Suppressor macrophage treated with lipopolysaccharide for 1 hour (primary cell): ENCODE data around the gene FAM240A.
"Not testable (repeated sequence)": the region's sequence is repeated elsewhere in the genome, so short reads cannot be mapped to it uniquely, and the experiment has no call there.

Experiments
- DNase-seq, 3 donors: peaks; one replicate each; pipeline ENCODE4 v3.0.0-alpha.2; 2020 to 2022

FAM240A gene

DNA sequence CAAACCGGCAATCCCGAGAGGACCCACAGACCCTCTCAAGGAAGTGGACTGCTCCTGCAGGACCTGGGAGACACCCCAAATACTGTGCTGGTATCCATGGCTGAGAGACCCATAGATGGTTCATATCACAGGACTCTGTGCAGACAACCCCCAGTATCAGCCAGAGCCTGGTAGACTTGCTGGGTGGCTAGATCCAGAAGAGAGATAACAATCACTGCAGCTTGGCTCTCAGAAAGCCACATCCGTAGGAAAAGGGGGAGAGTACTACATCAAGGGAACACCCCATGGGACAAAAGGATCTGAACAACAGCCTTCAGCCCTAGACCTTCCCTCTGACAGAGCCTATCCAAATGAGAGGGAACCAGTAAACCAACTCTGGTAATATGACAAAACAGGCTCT lies 25.1 kb upstream of the FAM240A start:
- DNase-seq = not testable (repeated sequence)

DNA sequence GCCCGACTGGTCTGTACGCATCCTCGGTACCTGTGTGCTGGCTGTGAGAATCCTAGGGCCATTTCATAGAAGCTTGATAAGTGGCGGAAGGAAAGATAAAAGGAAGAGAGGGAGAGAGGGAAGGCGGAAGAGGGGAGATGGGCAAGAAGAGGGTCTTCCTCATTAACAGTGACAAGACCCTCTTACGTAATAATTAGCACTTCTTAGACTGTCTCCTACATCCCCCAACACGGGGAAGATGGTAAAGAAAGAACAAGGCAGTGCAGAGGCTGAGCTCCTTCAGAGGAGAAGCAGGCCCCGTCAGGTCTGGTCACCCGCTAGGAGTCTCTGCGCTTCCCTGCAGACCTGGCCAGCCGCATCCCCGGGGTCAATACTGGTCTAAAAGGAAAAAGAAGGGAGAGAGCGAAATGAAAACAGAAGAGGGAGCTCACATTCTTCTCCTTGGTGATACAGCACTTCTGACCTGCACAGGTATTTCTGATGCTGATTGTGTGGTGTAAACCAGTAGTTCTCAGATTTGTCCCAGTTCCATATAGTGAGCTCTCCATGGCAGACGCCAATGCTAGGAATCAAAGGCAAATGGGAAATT lies 19.0 kb upstream of the FAM240A start:
- no peak for DNase-seq

DNA sequence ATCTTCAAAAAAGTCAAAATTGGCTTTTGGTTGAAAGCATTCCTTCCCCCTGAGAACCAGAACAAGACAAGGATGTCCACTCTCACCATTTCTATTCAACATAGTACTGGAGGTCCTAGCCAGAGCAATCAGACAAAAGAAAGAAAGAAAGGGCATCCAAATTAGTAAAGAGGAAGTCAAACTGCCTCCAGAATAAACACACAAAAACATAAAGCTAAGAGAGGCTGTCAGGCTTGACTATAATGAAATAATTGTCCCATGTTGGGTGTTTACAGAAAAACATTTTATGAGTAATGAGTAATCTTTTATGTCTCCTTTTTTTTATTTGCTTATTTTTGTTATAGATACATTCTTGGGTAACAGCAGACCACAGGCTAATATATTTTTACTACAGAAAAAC lies 18.3 kb upstream of the FAM240A start:
- no peak for DNase-seq

DNA sequence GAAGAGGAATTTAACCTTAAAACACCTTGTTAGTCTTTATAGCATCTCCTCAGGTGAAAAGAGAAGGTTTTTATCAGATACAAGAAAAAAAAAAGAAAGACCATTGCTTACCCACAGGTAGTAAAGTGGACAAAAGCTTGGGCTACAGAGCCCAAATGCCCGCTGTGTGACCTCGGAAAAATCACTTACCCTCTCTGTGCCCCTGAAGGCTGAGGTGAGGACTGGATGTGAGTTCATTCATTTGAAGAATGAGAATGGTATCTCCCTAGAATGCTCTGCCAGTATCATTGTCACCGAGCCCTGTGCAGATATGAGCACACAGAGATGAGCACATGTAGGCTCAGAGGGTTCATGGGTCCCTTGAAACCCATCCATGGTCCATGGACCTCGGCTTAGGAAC lies 17.6 kb upstream of the FAM240A start:
- no peak for DNase-seq

DNA sequence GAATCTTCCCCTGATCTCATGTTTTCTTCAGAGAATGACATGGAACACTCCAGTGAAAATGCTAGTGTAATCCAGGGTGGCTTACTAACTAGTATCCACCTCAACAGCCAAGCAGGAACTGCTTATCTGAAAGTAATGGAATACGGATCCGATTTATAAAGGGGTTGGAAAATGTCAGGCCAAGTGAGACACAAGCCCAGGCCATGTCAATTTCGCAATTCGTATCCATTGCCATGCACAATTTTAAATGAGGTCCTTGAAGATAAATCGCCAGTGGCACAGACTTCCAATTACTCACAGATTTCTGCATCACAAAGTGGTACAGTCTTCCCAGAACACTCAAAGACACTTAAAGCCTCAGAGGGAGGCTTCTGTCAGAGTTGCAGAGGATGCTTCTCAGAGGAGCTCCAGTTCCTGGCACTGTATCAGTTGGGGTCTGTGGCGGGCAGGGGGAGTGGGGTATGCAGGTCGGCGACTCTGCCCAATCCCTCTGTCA lies 16.5 kb upstream of the FAM240A start:
- no peak for DNase-seq

DNA sequence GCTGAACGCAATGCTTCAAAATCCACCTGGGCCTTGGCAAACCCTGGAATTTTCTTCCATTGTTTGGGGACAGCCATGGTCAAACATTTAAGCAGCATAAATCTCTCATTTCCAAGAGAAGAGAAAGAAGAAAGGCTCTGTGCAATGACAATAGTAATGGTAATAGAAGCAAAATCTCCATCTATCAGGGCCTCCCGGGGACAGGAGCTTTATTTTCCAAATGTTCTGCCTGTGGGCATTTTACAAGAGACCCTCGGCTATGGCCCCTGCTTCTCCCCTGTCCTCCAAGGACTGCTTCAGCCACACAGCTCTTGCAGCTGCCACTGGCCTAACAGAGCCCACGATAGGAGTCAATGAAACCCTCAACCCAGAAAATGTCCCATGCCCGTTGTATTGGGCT lies 12.7 kb upstream of the FAM240A start:
- no peak for DNase-seq

DNA sequence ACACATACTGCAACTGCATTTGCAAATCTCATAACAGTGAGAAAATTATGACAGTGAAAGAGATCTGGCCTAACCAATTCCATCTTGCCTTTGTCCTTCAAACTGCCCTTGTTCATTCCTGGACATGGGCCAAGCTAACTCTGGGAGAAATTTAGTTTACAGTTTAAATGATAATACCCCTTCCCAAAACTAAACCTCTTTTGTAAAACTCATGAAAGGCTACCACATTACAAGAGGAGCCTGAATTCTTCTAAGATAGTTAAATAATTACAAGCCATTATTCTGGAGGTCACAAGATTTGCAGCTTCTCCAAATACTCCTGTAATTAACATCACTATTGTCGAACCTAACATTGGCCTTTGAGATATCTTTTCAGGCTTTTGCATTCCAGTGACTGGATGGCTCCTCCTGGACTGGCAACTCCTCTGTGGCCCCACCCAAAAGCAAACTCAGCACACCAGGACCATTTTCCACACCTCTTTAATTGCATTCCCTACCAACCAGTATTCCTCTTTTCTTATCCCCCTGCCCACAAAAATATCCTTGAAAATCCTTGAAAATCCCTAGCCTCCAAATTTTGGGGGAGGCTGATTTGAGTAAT lies 8.8 kb upstream of the FAM240A start:
- no peak for DNase-seq

DNA sequence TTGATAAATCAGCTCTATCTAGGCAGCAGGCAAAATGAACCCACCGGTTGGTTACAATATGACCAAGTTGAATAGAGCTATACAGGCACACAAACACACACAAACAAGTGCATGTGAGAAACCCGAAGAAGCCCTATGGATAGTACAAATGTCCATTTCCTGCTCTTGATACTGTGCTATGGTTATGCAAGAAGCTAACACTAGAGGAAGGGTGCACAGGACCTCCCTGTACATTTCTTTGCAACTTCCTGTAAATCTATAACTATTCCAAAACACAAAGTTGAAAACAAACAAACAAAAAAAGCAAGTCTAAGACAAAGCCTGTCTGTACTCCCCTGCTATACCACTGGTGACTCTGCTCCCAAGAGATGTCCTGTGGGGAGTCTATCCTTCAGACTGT lies 8.2 kb upstream of the FAM240A start:
- no peak for DNase-seq

DNA sequence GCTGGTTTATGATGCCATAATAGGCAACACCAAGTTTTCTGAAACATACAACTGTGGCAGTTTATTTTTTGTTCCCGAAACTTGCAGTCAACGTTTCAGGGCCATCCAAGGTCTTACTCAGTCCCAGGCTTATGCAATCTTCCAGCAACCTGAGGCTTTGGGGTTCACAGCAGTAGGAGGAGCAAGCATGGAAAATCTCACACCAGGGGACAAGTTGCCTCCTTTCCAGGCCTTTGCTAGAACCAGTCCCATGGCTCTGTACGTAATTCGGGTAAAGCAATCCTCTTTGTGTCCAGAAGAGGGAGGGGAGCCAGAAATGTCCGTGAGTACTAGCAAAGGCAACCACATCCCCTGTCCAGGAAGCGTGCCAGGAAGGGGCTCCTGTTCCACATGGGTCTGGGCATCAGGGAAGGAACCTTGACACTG lies 4.7 kb upstream of the FAM240A start:
- DNase-seq = no peak

DNA sequence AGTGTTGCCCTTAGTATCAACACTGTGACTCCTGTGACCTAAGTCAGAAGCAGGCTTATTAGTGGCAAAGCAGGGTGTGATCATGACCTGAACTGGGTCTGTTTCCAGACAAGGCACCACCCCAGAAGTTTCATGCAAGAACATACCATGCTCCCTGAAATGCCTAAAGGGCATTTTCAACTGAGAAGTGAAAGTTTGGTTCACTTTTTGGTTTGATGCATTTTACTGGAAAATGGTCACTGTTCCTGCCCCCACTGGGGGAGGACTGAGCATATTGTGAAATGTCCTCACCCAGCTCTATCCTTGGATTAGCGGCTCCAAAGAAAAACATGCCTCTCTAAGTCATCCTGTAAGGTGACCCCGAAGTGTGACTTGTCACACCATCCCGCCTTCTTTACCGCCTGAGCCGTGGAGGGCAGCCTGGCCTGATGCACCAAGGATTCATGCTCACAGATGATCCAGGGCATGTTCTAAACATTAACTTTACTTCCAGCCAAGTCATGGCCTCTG lies 3.1 kb upstream of the FAM240A start:
- peak in 2 of 3 donors; percentile 13 to 31 for DNase-seq

DNA sequence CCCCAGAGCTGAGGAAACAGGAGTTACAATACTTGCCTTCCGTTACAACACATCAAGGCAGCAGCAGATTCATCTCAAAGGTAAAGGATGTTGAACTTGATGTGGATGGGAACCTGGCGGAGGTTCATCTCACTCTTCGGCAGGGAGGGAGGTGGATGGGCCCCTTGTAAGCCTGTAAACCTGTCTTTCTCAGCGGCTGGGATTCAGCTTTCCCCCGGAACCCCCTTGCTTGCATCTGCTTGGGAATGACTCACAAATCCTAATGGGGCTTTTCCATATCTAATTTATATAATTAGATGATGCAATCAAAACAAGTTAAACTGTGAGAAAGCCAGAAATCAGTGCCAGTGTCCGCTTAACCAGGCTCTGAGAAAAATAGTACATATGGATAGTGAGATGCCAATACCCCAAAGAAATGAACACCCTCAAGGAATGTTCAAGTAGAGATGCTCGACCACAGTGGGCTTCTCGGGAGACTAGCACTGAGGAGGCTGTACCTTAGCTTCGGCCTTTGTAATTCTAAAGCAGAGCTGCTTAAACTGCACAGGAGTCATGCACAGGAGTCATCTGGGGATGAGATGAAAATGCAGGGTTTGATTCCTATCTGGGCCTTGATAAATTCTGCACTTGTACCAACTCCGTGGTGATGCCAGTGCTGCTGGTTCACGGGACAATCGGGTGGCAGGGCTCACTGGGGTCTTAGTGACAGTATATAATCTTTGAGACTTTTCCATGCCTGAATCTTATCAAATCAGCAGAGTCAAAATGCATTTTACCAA lies 2.2 kb upstream of the FAM240A start:
- no peak for DNase-seq

DNA sequence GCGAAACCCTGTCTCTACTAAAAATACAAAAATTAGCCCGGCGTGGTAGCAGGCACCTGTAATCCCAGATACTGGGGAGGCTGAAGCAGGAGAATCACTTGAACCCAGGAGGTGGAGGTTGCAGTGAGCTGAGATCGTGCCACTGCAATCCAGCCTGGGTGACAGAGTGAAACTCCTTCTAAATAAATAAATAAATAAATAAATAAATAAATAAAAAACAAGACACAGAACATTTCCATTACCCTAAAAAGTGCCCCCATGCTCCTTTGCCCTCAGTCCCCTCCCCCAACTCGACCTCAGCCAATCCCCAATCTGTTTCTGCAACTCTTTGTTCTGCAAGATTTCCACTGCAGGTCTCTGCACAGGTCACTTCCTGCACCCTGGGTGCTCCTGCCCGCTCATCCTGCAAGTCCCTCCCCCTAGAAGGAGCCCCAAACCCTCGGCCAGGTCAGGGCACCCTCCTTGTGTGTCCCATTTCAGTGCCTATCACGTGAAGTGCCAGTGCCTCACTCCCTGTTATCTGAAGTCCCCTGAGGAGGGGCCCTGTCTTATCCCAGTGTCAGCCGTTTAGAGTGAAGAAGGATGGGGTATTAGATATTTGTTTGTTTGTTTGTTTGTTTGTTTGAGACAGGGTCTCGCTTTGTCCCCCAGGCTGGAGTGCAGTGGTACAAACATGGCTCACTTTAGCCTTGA lies 1.1 kb downstream of the FAM240A start:
- DNase-seq = no peak

DNA sequence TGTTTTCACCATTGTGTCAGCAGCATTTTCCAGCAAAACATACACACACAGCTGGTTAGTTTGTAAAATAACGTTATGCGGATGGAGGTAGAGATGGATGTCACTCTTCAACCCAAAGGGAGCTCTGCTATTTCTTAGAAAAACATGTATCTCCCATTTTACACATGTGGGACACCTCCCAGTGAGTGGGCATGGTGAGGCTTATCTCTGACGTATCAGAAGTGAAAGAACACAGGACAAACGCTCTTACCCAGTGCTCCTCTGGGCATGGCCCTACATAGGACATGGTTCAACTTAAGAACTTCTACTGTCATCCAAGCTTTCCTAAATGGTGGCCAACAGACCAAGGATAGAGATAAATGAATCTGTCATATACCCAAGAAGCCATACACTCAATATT lies 2.1 kb downstream of the FAM240A start:
- DNase-seq = no peak

DNA sequence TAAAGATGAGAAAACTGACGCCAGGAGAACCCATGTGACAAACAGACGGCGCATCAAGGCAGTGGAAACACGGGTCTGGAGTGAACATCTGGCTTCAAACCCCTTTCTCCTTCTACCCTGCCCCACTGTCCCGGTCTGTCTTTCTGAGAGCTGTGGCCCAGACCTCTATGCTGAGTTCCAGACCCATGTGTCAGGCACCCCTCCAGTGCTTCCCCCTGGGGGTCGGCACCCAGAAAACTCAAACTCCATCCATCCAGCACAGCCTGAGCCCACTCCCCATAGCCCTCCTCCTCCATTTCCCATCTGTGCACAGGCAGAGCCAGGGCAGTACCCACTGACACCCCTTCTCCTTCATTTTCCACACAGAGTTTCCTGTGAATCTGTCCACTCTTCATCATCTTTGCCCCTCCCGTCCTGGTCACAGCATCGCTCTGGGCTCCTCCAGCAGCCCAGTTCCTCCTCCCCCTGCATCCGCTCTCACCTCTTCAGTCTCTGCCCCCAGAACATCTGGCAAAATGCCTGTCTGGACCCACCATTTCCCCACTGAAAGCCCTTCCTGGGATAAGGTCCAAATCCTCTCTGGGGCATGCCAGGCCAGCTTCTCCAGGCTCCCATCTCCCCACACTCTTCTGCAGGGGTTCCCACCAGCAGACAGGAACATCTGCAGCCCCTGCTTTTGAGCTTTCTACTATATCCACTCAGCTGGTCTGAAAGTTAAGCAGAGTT lies 2.9 kb downstream of the FAM240A start:
- no peak for DNase-seq

DNA sequence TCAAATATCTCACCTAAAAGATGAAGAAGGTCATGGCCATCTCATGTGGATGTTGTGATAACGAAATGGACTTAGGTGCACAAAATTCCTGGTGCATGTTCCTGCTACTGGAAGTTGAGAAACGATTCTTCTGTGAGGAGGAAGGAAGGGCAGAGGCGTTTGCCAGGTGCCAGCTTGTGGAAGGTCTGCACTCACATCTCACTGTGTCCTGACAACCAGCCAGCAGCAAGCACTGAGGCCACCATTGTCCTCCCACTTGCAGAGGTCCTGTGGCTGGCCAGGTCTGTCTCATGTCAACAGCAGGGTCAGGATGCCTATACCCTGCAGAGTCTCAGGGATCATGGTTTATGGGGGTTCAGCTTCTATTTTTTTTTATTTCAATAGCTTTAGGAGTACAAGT lies 3.7 kb downstream of the FAM240A start:
- DNase-seq = no peak

DNA sequence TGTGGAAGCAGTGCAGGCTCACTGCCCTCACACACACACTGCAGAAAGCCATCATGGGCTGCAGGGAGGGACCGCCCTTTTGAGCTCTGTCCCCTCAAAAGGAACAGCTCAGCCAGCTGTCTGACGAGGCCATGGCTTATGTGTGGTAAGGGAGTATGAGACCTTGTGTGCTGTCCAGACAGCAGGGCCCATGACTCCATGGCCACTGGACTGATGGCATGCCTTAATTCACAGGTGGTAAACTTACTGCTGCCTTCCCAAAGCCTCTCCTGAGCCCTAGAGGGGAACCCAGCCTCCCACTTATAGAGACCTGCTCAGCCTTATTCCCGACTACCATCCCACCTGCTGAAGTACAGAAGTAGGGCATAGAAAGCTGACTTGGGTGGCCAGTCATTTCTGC lies 5.6 kb downstream of the FAM240A start:
- DNase-seq = no peak

DNA sequence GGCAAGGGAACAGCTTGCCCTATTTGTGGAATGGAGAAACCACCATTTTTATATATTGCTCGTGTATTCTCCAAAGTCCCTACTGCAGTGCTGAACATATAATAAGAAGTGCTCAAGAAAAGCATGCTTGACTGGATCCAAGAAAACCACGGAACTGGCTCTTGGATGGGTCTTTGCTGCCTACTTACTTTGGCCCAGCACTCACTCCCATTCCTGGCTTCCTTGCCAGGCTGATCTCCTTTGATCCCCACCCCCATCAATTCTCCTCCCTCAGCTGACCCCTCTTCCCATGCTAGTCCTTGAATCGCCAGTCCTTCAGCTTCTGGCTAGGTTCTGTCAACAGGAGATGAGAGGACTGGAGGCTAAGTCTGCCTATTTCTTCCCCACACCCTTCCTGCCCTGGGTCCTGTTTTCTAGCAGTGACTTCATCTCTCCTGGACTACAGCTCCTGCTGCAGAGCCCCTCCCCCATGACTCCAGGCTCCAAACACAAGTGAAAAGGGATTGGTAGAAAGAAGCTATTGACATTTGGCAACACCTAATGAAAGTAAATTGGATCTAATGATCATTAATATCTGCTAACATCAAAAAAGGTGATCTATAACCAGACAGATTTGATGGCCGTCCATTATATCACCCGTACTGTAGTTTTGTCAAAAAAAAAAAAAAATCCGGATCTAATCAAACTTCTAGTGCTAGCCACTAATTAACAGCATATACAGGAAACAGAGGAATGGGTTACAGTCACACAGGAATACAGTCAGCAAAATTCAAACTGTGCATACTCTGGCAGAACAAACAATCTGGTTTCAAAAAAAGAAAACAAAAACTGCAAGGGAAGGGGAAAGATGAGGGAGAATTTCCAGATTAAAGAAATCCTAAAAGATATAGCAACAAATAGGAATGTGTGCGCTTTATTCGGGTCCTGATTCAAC lies 7.8 kb downstream of the FAM240A start:
- no peak for DNase-seq

DNA sequence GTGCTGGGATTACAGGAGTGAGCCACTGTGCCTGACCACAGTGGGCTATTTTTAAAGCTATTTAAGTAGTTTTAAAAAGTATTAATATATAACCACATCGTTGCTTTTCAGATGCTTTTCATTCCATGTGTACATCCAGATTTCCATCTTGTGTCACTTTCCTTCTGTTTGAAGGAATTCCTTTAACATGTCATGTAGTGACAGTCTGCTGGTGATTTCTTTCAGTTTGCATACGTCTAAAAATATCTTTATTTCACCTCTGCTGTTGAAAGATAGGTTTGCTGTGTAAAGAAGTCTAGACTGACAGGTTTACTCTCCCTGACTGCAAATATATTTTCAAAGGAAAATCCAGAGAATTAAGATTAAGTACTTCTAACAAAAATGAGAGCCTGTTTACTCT lies 12.2 kb downstream of the FAM240A start:
- no peak for DNase-seq

DNA sequence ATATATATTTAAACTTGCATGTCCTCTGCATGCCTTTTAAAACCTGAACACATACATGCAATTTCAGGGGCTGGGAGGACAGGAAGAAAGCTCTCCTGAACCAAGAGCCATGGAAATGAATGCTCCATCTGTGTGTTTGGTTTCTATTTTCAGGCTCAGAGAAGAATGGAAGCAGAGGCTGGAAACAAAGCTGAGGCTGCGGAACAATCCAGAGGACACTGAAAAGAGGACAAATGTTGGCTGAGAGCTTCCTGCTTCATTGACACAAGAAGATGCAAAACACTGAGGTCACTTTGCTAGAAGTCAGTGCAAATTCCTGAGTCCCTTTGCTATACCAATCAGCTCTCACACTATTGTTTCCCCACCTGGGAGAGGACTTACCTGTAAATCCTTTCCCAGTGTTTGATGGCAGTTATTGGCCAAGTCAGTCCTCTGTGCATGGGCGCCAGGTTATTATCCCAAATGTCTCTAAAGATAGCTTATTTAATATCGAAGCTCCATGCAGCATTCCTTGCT lies 12.7 kb downstream of the FAM240A start:
- no peak for DNase-seq

DNA sequence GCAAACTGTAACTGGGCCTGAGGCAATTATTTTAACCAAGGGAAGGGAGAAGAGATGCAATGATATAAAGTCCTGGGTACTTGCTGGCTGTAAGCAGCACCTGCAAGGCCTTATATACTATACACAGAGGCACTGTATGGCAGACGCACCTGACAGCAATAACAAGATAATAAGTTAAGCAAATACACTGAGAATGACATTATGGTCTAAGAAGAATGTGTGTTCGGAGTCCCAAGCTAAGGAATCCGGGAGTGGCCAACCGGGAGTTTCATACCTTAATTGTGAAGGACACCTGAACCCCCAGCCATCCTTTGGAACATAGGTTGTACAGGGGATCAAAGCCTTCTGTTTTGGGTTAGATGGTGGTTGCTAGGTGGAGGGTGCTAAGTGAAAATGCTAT lies 13.7 kb downstream of the FAM240A start:
- no peak for DNase-seq

DNA sequence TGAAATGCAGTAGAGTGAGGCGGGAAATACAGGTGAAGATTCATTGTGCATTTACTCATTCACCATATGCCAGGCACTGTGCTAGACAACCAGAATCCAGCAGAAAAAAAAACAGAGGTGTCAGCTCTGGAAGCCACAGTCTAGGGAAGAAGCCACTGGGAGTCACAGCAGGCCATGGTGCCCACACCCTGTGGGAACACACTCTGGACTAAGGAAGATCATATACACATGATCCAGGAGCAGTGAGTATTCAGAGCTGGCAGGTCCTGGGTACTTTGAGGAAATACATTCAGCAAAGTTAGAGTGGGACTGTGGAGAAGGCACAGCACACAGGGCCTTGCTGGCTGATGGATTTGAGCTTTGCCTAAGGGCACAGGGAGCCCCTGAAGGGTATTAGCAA lies 14.8 kb downstream of the FAM240A start:
- DNase-seq = no peak
